HepG2 (cell line): ENCODE data around the gene SURF1.

Experiments used
- CTCF ChIP-seq: sonication (generic); formaldehyde crosslinking; IDR thresholded peaks from 2 replicates; pipeline ENCODE4 v1.5.0; 2020; ENCODE audit warnings: mild to moderate bottlenecking, missing genetic modification reagents, moderate library complexity
- ELF4 ChIP-seq: sonication (generic); formaldehyde crosslinking; IDR thresholded peaks from 2 replicates; pipeline ENCODE4 v1.5.0; 2020; ENCODE audit warnings: missing genetic modification reagents, mild to moderate bottlenecking, moderate library complexity, borderline replicate concordance
- HINFP ChIP-seq: sonication (generic); formaldehyde crosslinking; IDR thresholded peaks from 2 replicates; pipeline ENCODE4 v1.4.0; 2020; ENCODE audit warnings: low read depth, mild to moderate bottlenecking, missing genetic modification reagents
- IRF2 ChIP-seq: IDR thresholded peaks from 2 replicates; pipeline ENCODE4 v1.6.1; 2018; ENCODE audit warnings: missing genetic modification reagents, missing compliant biosample characterization
- POLR2G ChIP-seq: fragments of 200-400 bp; formaldehyde crosslinking; IDR thresholded peaks from 2 replicates; pipeline ENCODE4 v1.6.1; 2018; ENCODE audit warnings: mild to moderate bottlenecking, low read depth, low read length, moderate library complexity
- SOX13 ChIP-seq, 3 experiments: fragments of 450-650 bp in 1 of 3; sonication (generic) in 1 of 3; formaldehyde crosslinking in 1 of 3; IDR thresholded peaks in 2 of 3; conservative IDR thresholded peaks in 1 of 3; 2 replicates each; pipeline versions ENCODE4 v1.5.0 to v1.6.1; 2016 to 2020; ENCODE audit warnings: antibody characterized with exemption in 1 of 3, mild to moderate bottlenecking in 1 of 3, missing compliant biosample characterization in 1 of 3, missing genetic modification reagents in 1 of 3, moderate library complexity in 1 of 3
- TAF1 ChIP-seq: sonication (generic); formaldehyde crosslinking; IDR thresholded peaks from 2 replicates; pipeline ENCODE4 v1.4.0; 2020; ENCODE audit warnings: missing genetic modification reagents

DNA sequence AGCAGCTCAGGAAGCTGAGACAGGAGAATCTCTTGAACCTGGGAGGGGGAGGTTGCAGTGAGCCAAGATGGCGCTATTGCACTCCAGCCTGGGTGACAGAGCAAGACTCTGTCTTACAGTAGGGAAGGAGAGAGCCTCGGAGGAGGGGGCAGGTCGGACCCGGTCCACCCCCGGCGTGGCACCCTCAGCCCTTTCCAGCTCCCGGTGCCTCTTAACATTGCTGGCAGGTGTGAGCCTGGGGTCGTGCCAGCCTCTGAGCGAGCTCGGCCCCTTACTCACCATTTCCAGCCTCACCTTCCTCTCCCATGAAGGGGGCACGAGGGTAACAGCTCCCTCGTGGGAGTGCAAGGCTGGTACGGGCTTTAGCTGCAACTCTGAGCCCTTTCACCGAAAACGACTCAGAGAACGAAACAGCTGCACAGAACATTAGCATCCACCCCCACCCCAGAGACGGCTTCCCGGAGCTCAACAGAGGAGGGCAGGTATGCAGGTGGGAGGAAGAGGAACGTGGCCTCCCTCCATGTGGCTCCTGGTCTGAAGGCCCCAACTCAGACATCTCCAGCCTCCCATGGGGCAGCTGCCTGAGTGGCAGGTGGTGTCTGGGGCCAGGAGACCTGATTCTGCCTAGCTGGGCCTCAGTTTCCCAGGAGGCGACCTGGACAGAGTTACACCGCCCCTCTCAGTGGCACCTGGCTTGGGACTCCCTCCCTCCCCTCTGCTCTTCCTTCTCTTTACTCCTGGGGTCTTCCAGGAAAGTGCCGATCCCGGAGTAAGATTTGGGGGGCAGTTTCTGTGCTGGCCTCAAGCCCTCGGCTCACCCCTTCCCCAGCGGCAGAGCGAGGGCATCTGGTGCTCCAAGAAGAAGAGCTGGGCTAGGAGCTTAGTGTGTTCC lies 52.8 kb downstream of the SURF1 start:
- TF ChIP-seq ELF4 (CRISPR knock-in tag) (no peak), SOX13 (IDR thresholded peaks at IDR 0.05) (no peak), SOX13 (CRISPR knock-in tag; conservative IDR thresholded peaks at IDR 0.05 in 1 of 2, IDR thresholded peaks at IDR 0.05 in 1 of 2) (no peak), IRF2 (CRISPR knock-in tag) (no peak), HINFP (no peak), CTCF (CRISPR knock-in tag) (no peak), POLR2G (no peak), TAF1 (CRISPR knock-in tag) (no peak)
